H1 (cell line): ENCODE data around the gene NUDT9. TPM values are rescaled to one million over a fixed set of nuclear protein-coding genes. Genes with fewer than 3 reads are reported as not detected.

ENCODE experiments used
- CTCF ChIA-PET: fragments of 300-600 bp; sonication (Branson Sonifier 250); formaldehyde crosslinking; loops from one replicate; lab custom pipeline; 2021; ENCODE audit not compliant: partially characterized antibody; lab: Charles Lee
- POLR2A ChIA-PET: fragments of 300-600 bp; sonication (Branson Sonifier 250); formaldehyde crosslinking; loops from one replicate; lab custom pipeline; 2021; ENCODE audit warnings: inconsistent platforms; ENCODE audit not compliant: partially characterized antibody; lab: Charles Lee
- DNase-seq, 2 experiments: peaks; one replicate each; pipeline versions ENCODE4 v3.0.0 to v3.0.0-alpha.2; 2010 to 2022; ENCODE audit warnings: low spot score in 2 of 2, low read depth in 1 of 2, mixed read lengths in 1 of 2
- FAIRE-seq: peaks from 2 replicates; lab custom pipeline; 2011; peaks lifted over from hg19 to GRCh38; lab: Jason Lieb, UNC
- H2AFZ ChIP-seq: 2 replicates; pipeline ENCODE4 v1.8.1; 2012; ENCODE audit warnings: low read length, inconsistent platforms
- H2AK5ac ChIP-seq: 2 replicates; pipeline ENCODE4 v1.6.1; 2013; ENCODE audit warnings: low read depth, low read length
- H2BK120ac ChIP-seq: replicated peaks from 2 replicates; pipeline ENCODE3; 2013; ENCODE audit warnings: low read depth, low read length, inconsistent platforms
- H2BK12ac ChIP-seq: 2 replicates; pipeline ENCODE4 v1.6.1; 2013; ENCODE audit warnings: low read depth, low read length
- H2BK15ac ChIP-seq: 2 replicates; pipeline ENCODE4 v1.6.1; 2013; ENCODE audit warnings: low read length
- H2BK20ac ChIP-seq: 2 replicates; pipeline ENCODE4 v1.6.1; 2013; ENCODE audit warnings: low read length
- H2BK5ac ChIP-seq: 2 replicates; pipeline ENCODE4 v1.6.1; 2013; ENCODE audit warnings: low read depth, low read length
- H3K14ac ChIP-seq: 2 replicates; pipeline ENCODE4 v1.6.1; 2013; ENCODE audit warnings: inconsistent platforms; ENCODE audit not compliant: insufficient read length
- H3K18ac ChIP-seq: 2 replicates; pipeline ENCODE4 v1.6.1; 2013; ENCODE audit warnings: low read length; ENCODE audit errors: extremely low read depth
- H3K23ac ChIP-seq: 2 replicates; pipeline ENCODE4 v1.6.1; 2013; ENCODE audit warnings: inconsistent platforms; ENCODE audit not compliant: insufficient read length
- H3K23me2 ChIP-seq: 2 replicates; pipeline ENCODE4 v1.6.1; 2013; ENCODE audit warnings: low read depth, low read length
- H3K27ac ChIP-seq: 2 replicates; pipeline ENCODE4 v1.6.1; 2011; ENCODE audit warnings: low read depth, low read length, inconsistent platforms
- H3K27me3 ChIP-seq, 4 experiments: replicated peaks in 1 of 4; 1 replicate in 1 of 4; 2 replicates in 3 of 4; pipeline versions ENCODE4 v1.6.1 to v1.8.1; 2011 to 2013; ENCODE audit warnings: low read length in 3 of 4, mild to moderate bottlenecking in 3 of 4, inconsistent platforms in 2 of 4, mixed read lengths in 2 of 4, moderate library complexity in 1 of 4; ENCODE audit not compliant: control insufficient read depth in 3 of 4, insufficient read depth in 3 of 4; ENCODE audit errors: extremely low read depth in 1 of 4
- H3K36me3 ChIP-seq, 4 experiments: 2 replicates each; pipeline versions ENCODE4 v1.6.1 to v1.8.1; 2011 to 2013; ENCODE audit warnings: mild to moderate bottlenecking in 4 of 4, low read length in 3 of 4, moderate library complexity in 2 of 4, control low read depth in 1 of 4, inconsistent platforms in 1 of 4; ENCODE audit not compliant: insufficient read depth in 4 of 4, control insufficient read depth in 2 of 4
- H3K4ac ChIP-seq: replicated peaks from 2 replicates; pipeline ENCODE3; 2013; ENCODE audit warnings: low read length, low read depth, mixed read lengths, inconsistent platforms; ENCODE audit not compliant: insufficient read length
- H3K4me1 ChIP-seq, 4 experiments: replicated peaks in 1 of 4; 1 replicate in 1 of 4; 2 replicates in 3 of 4; pipeline versions ENCODE4 v1.6.1 to v1.8.1; 2011 to 2013; ENCODE audit warnings: low read length in 3 of 4, inconsistent platforms in 2 of 4, mixed read lengths in 1 of 4; ENCODE audit not compliant: insufficient read depth in 4 of 4, control insufficient read depth in 3 of 4
- H3K4me2 ChIP-seq, 2 experiments: 2 replicates each; pipeline versions ENCODE4 v1.6.1 to v1.8.1; 2011 to 2013; ENCODE audit warnings: low read depth in 2 of 2, low read length in 2 of 2, control low read depth in 1 of 2, inconsistent platforms in 1 of 2, mild to moderate bottlenecking in 1 of 2; ENCODE audit not compliant: insufficient read depth in 1 of 2
- H3K4me3 ChIP-seq, 4 experiments: fragments of 200-600, 300-600 bp in 1 of 4; sonication (generic), shearing (Covaris generic), sonication (Bioruptor Twin) in 1 of 4; 2 replicates each; pipeline versions ENCODE4 v1.5.1 to v1.8.1; 2011 to 2016; ENCODE audit warnings: low read length in 4 of 4, low read depth in 3 of 4, control low read depth in 2 of 4, inconsistent platforms in 2 of 4, mild to moderate bottlenecking in 2 of 4, mixed read lengths in 1 of 4, moderate library complexity in 1 of 4; ENCODE audit not compliant: insufficient read depth in 2 of 4; ENCODE audit errors: extremely low read depth in 1 of 4
- H3K56ac ChIP-seq: replicated peaks from 2 replicates; pipeline ENCODE3; 2013; ENCODE audit warnings: low read depth, mild to moderate bottlenecking, mixed read lengths, low read length, inconsistent platforms; ENCODE audit not compliant: insufficient read length
- H3K79me1 ChIP-seq: 2 replicates; pipeline ENCODE4 v1.6.1; 2013; ENCODE audit warnings: low read depth, low read length, control low read depth
- H3K79me2 ChIP-seq, 2 experiments: 2 replicates each; pipeline versions ENCODE4 v1.6.1 to v1.8.1; 2012 to 2013; ENCODE audit warnings: low read length in 2 of 2, mild to moderate bottlenecking in 2 of 2, inconsistent platforms in 1 of 2; ENCODE audit not compliant: insufficient read depth in 2 of 2, control insufficient read depth in 1 of 2
- H3K9ac ChIP-seq, 4 experiments: replicated peaks in 1 of 4; 1 replicate in 1 of 4; 2 replicates in 3 of 4; pipeline versions ENCODE4 v1.6.1 to v1.8.1; 2011 to 2013; ENCODE audit warnings: low read depth in 3 of 4, low read length in 3 of 4, control low read depth in 2 of 4, mild to moderate bottlenecking in 2 of 4, moderate library complexity in 2 of 4, inconsistent platforms in 1 of 4; ENCODE audit errors: extremely low read depth in 1 of 4
- H3K9me3 ChIP-seq, 2 experiments: 2 replicates each; pipeline versions ENCODE4 v1.6.1 to v1.8.1; 2012 to 2013; ENCODE audit warnings: mild to moderate bottlenecking in 2 of 2, moderate library complexity in 2 of 2, control low read depth in 1 of 2, inconsistent platforms in 1 of 2, low read depth in 1 of 2, low read length in 1 of 2, mixed read lengths in 1 of 2; ENCODE audit not compliant: insufficient read depth in 2 of 2
- H4K20me1 ChIP-seq, 2 experiments: replicated peaks in 1 of 2; 2 replicates each; pipeline versions ENCODE3 to v1.8.1; 2011 to 2013; ENCODE audit warnings: inconsistent platforms in 2 of 2, low read length in 2 of 2, mild to moderate bottlenecking in 1 of 2; ENCODE audit not compliant: insufficient read depth in 2 of 2, control insufficient read depth in 1 of 2
- H4K5ac ChIP-seq: 2 replicates; pipeline ENCODE4 v1.6.1; 2013; ENCODE audit warnings: low read length, low read depth, mixed read lengths, inconsistent platforms; ENCODE audit not compliant: insufficient read length
- H4K8ac ChIP-seq: 2 replicates; pipeline ENCODE4 v1.8.0; 2013; ENCODE audit warnings: mild to moderate bottlenecking, moderate library complexity, low read length, inconsistent platforms; ENCODE audit not compliant: insufficient read depth; ENCODE audit errors: extremely low read depth
- H4K91ac ChIP-seq: replicated peaks from 2 replicates; pipeline ENCODE3; 2013; ENCODE audit warnings: low read length, mixed read lengths, inconsistent platforms; ENCODE audit not compliant: insufficient read length
- BCL11A ChIP-seq, 2 experiments: IDR thresholded peaks; one replicate each; pipeline ENCODE4 v1.6.1; 2011; ENCODE audit warnings: low read depth in 2 of 2, low read length in 2 of 2, mild to moderate bottlenecking in 2 of 2
- EZH2 ChIP-seq: fragments of 200-600 bp; sonication (generic); IDR thresholded peaks from 2 replicates; pipeline ENCODE4 v1.7.1; 2012; ENCODE audit warnings: low read depth, mild to moderate bottlenecking, moderate library complexity, low read length, inconsistent platforms; ENCODE audit not compliant: severe bottlenecking
- SIN3A ChIP-seq, 2 experiments: IDR thresholded peaks in 1 of 2; conservative IDR thresholded peaks in 1 of 2; 2 replicates each; pipeline ENCODE4 v1.6.1; 2011 to 2012; ENCODE audit warnings: low read length in 2 of 2, improper control_type of control experiment in 1 of 2, low read depth in 1 of 2, mild to moderate bottlenecking in 1 of 2
- SIX5 ChIP-seq: IDR thresholded peaks from 2 replicates; pipeline ENCODE4 v1.6.1; 2011; ENCODE audit warnings: mild to moderate bottlenecking, low read depth, low read length
- WGBS, 2 experiments: shearing (Covaris generic) in 1 of 2; methylation state at CpG; one replicate each; pipeline versions ENCODE4 v1.1.6 to v1.1.7; 2013 to 2015; ENCODE audit warnings: low lambda C conversion rate in 2 of 2, mixed read lengths in 2 of 2, inconsistent platforms in 1 of 2, low coverage in 1 of 2, missing lambda C conversion rate in 1 of 2; ENCODE audit not compliant: insufficient replicate concordance in 2 of 2, insufficient coverage in 1 of 2, insufficient read length in 1 of 2; ENCODE audit errors: extremely low coverage in 1 of 2, missing lambda C conversion rate in 1 of 2; 5-methylcytosine and 5-hydroxymethylcytosine counted together
- polyA plus RNA-seq, 7 experiments: library from polyadenylated mRNA; depleted of rRNA in 3 of 7; stranded (reverse) in 5 of 7; unstranded in 2 of 7; fragments of >200 nt in 5 of 7; fragments of 200-250 nt in 2 of 7; gene quantifications; 1 replicate in 5 of 7; 2 replicates in 1 of 7; 4 replicates in 1 of 7; pipeline versions ENCODE4 v1.2.1 to v1.2.3, GENCODE V29; 2011 to 2013; ENCODE audit warnings: missing spikeins in 2 of 7, mixed read lengths in 2 of 7
- total RNA-seq: library from RNA; stranded (reverse); fragmentation: NEBNext Ultra II Directional; extraction: Animal tissue kit (Norgen Biotek cat#: 25700); gene quantifications from 2 replicates; pipeline ENCODE4 v1.2.1, GENCODE V29; 2021

The NUDT9 gene
- total and polyA plus RNA-seq, 2 of the 8 experiments (the other 6 are each of a cell fraction or from before 2014, with no cell fraction given), result 13.2 to 27.6 TPM

GRCh38 chr4:87498446-87498900 lies 76.1 kb downstream of the NUDT9 start:
- H3K79me1 ChIP-seq, result no peaks in the 10 kb centered on the region

More at GRCh38 chr4:87498446-87498900, 76.1 kb downstream of the NUDT9 start:
- Histone ChIP-seq H2BK5ac (no peak overlapping the region), H3K23me2 (no peaks in the 10 kb centered on the region), H3K79me2 (no peaks in the 10 kb centered on the region), H3K4ac (no peak overlapping the region), H3K14ac (no peak overlapping the region), H3K27ac (no peak overlapping the region), H3K4me3 (no peak overlapping the region), H3K18ac (no peak overlapping the region), H2BK15ac (no peak overlapping the region), H4K20me1 (no peaks in the 10 kb centered on the region), H3K27me3 (no peaks in the 10 kb centered on the region), H2AK5ac (no peak overlapping the region), H3K4me2 (no peak overlapping the region), H3K4me1 (no peaks in the 10 kb centered on the region), H2AFZ (no peak overlapping the region), H3K23ac (no peak overlapping the region), H4K5ac (no peak overlapping the region), H3K36me3 (no peaks in the 10 kb centered on the region), H3K56ac (no peak overlapping the region), H2BK12ac (no peak overlapping the region), H3K9me3 (no peaks in the 10 kb centered on the region), H4K8ac (no peak overlapping the region), H4K91ac (no peak overlapping the region), H2BK120ac (no peak overlapping the region), H3K9ac (no peak overlapping the region), H2BK20ac (no peak overlapping the region)
- WGBS, 2 experiments, result 82% methylated on average over 4 of the region's 5 CpGs; no CpG with 5 or more reads in 1 of the 2 experiments
- no peak for DNase-seq
- no peak for TF ChIP-seq EZH2
- TF ChIP-seq SIX5, result no peak
- TF ChIP-seq BCL11A (IDR thresholded peaks at IDR 0.05; ENCODE audit: low read depth in 2 of 2, low read length in 2 of 2), result no peak
- TF ChIP-seq SIN3A (conservative IDR thresholded peaks at IDR 0.05 in 1 of 2, IDR thresholded peaks at IDR 0.05 in 1 of 2; ENCODE audit: low read depth in 1 of 2, low read length in 2 of 2), result no peak
- CTCF ChIA-PET, result interaction anchor here (0.6 to 2.8 kb wide), 15 partner anchors 10 to 354 kb away, joined by 3 to 13 read pairs (median 4); partner anchors contain the start of gene SPARCL1
- POLR2A ChIA-PET, result interaction anchor here (1.0 kb wide), 1 partner anchor 11 kb away, joined by 3 read pairs; no protein-coding TSS in a partner anchor
- FAIRE-seq, result no peak
